HepG2 (cell line): ENCODE measurements around the gene TEX261. TPM values are rescaled to one million over a fixed set of nuclear protein-coding genes. Genes with fewer than 3 reads are reported as not detected.

Source experiments
- ATAC-seq: fragments of 200-7000 bp; cut with Tn5 transposase; 3 replicates; pipeline ENCODE4 v1.9.1; 2020; ENCODE audit warnings: mild to moderate bottlenecking, moderate library complexity
- BruUV-seq: library from RNA; stranded (reverse); fragments of 400-500 nt; replicated peaks from 2 replicates; lab custom pipeline; 2021; lab: Mats Ljungman, UMichigan
- CTCF ChIA-PET: fragments of 300-600 bp; formaldehyde crosslinking; extraction: SDS; loops from one replicate; lab custom pipeline; 2021; ENCODE audit warnings: low total read pairs, inconsistent platforms, low intra/inter-chr PET ratio; lab: Yijun Ruan, JAX
- POLR2A ChIA-PET: fragments of 350-600 bp; sonication (Branson Sonifier 250); formaldehyde crosslinking; loops from one replicate; lab custom pipeline; 2020; ENCODE audit warnings: antibody characterized with exemption, inconsistent platforms; lab: Yijun Ruan, JAX
- DNase-seq: peaks from one replicate; pipeline ENCODE4 v3.0.0-alpha.2; 2015; ENCODE audit warnings: low spot score
- FAIRE-seq: peaks from 3 replicates; lab custom pipeline; 2011; peaks lifted over from hg19 to GRCh38; lab: Jason Lieb, UNC
- H2AFZ ChIP-seq: one replicate; pipeline ENCODE4 v1.6.1; 2011; ENCODE audit warnings: low read length, inconsistent platforms
- H3K27ac ChIP-seq: fragments of 300-600 bp; 3 replicates; pipeline ENCODE4 v1.8.0; 2011; ENCODE audit warnings: mixed run types, mild to moderate bottlenecking, mixed read lengths, low read length, inconsistent platforms; ENCODE audit not compliant: insufficient read depth; ENCODE audit errors: extremely low read length
- H3K27me3 ChIP-seq, 2 experiments: fragments of 200-600 bp in 1 of 2; 2 replicates in 1 of 2; 3 replicates in 1 of 2; pipeline versions ENCODE4 v1.6.0 to v1.8.0; 2011; ENCODE audit warnings: low read length in 2 of 2, mild to moderate bottlenecking in 2 of 2, moderate library complexity in 2 of 2, inconsistent platforms in 1 of 2; ENCODE audit not compliant: insufficient read depth in 2 of 2, control insufficient read depth in 1 of 2
- H3K36me3 ChIP-seq, 2 experiments: fragments of 200-600 bp in 1 of 2; replicated peaks in 1 of 2; 2 replicates in 1 of 2; 3 replicates in 1 of 2; pipeline versions ENCODE4 v1.5.1 to v1.8.0; 2011; ENCODE audit warnings: low read length in 2 of 2, inconsistent platforms in 1 of 2; ENCODE audit not compliant: insufficient read depth in 2 of 2, control insufficient read depth in 1 of 2
- H3K4me1 ChIP-seq: 2 replicates; pipeline ENCODE4 v1.5.1; 2012; ENCODE audit warnings: low read length, inconsistent platforms; ENCODE audit not compliant: insufficient read depth
- H3K4me2 ChIP-seq: 2 replicates; pipeline ENCODE4 v1.6.0; 2011; ENCODE audit warnings: low read depth, low read length, inconsistent platforms
- H3K4me3 ChIP-seq, 3 experiments: fragments of 200-600 bp in 1 of 3; sonication (generic), shearing (Covaris generic) in 1 of 3; replicated peaks in 1 of 3; 2 replicates each; pipeline ENCODE4 v1.5.1; 2011 to 2016; ENCODE audit warnings: low read length in 3 of 3, inconsistent platforms in 2 of 3, low read depth in 2 of 3, mild to moderate bottlenecking in 2 of 3, control low read depth in 1 of 3, mixed read lengths in 1 of 3; ENCODE audit not compliant: insufficient read depth in 1 of 3
- H3K79me2 ChIP-seq: one replicate; pipeline ENCODE4 v1.6.1; 2011; ENCODE audit warnings: low read length, inconsistent platforms; ENCODE audit not compliant: insufficient read depth
- H3K9ac ChIP-seq: 2 replicates; pipeline ENCODE4 v1.6.0; 2011; ENCODE audit warnings: mild to moderate bottlenecking, low read depth, low read length, inconsistent platforms; ENCODE audit not compliant: insufficient read depth
- H3K9me3 ChIP-seq: 2 replicates; pipeline ENCODE4 v1.5.1; 2012; ENCODE audit warnings: mild to moderate bottlenecking, low read length
- H4K20me1 ChIP-seq: 2 replicates; pipeline ENCODE4 v1.6.0; 2011; ENCODE audit warnings: inconsistent platforms, mild to moderate bottlenecking, low read length, moderate library complexity; ENCODE audit not compliant: insufficient read depth
- EZH2 ChIP-seq: conservative IDR thresholded peaks from 2 replicates; pipeline ENCODE4 v1.6.1; 2012; ENCODE audit warnings: mild to moderate bottlenecking, low read depth, low read length, moderate library complexity
- FOXK1 ChIP-seq: sonication (generic); formaldehyde crosslinking; IDR thresholded peaks from 2 replicates; pipeline ENCODE4 v1.4.0; 2020; ENCODE audit warnings: low read depth, missing genetic modification reagents, borderline replicate concordance
- FOXK2 ChIP-seq: fragments of 450-650 bp; IDR thresholded peaks from 2 replicates; pipeline ENCODE4 v1.6.1; 2016
- HNRNPK ChIP-seq: fragments of 200-400 bp; formaldehyde crosslinking; IDR thresholded peaks from 2 replicates; pipeline ENCODE4 v1.6.1; 2018; ENCODE audit warnings: low read length, low read depth, moderate library complexity, mild to moderate bottlenecking; ENCODE audit not compliant: poor library complexity, severe bottlenecking
- KLF6 ChIP-seq: IDR thresholded peaks from 2 replicates; pipeline ENCODE4 v1.8.0; 2016; ENCODE audit warnings: missing biosample characterization, missing genetic modification reagents
- PCBP1 ChIP-seq: fragments of 200-400 bp; formaldehyde crosslinking; IDR thresholded peaks from 2 replicates; pipeline ENCODE4 v1.6.1; 2017; ENCODE audit warnings: mild to moderate bottlenecking, low read depth, low read length, borderline replicate concordance
- SATB2 ChIP-seq: sonication (generic); formaldehyde crosslinking; IDR thresholded peaks from 2 replicates; pipeline ENCODE4 v1.5.0; 2020; ENCODE audit warnings: missing genetic modification reagents
- SMARCE1 ChIP-seq: fragments of 450-650 bp; IDR thresholded peaks from 2 replicates; pipeline ENCODE4 v1.6.1; 2017; ENCODE audit warnings: borderline replicate concordance
- ZBTB8A ChIP-seq: sonication (generic); formaldehyde crosslinking; IDR thresholded peaks from 2 replicates; pipeline ENCODE4 v1.4.0; 2020; ENCODE audit warnings: mild to moderate bottlenecking, low read depth, missing genetic modification reagents, borderline replicate concordance
- ZNF136 ChIP-seq: sonication (generic); formaldehyde crosslinking; IDR thresholded peaks from 2 replicates; pipeline ENCODE4 v1.8.1; 2022; ENCODE audit warnings: low read depth, mild to moderate bottlenecking, moderate library complexity, missing genetic modification reagents
- ZNF382 ChIP-seq: sonication (generic); formaldehyde crosslinking; IDR thresholded peaks from 2 replicates; pipeline ENCODE4 v1.5.0; 2020; ENCODE audit warnings: missing genetic modification reagents, mild to moderate bottlenecking, borderline replicate concordance
- ZNF451 ChIP-seq: sonication (generic); formaldehyde crosslinking; IDR thresholded peaks from 2 replicates; pipeline ENCODE4 v1.5.0; 2020; ENCODE audit warnings: mild to moderate bottlenecking, missing genetic modification reagents
- WGBS: methylation state at CpG from one replicate; pipeline ENCODE4 v1.1.6; 2017; ENCODE audit warnings: low lambda C conversion rate; 5-methylcytosine and 5-hydroxymethylcytosine counted together
- in situ Hi-C: cut with HindIII; loops from 2 replicates; pipeline ENCODE4 v1.10.0; 2017; ENCODE audit warnings: low pct_unique_long_range_greater_than_20kb; ENCODE audit not compliant: extremely low pct_ligation_motif_present
- intact Hi-C: fragments of 100-400 bp; cut with micrococcal nuclease; formaldehyde crosslinking; loops from one replicate; pipeline ENCODE4 v1.10.0; 2022; ENCODE audit not compliant: unreplicated experiment
- polyA plus RNA-seq, 8 experiments: library from polyadenylated mRNA; depleted of rRNA in 3 of 8; stranded (reverse) in 7 of 8; unstranded in 1 of 8; fragments of >200 nt; fragmentation: Illumina TruSeq in 4 of 8; extraction: Trizol in 4 of 8; gene quantifications; 2 replicates each; pipeline versions ENCODE4 v1.2.1 to v1.2.3, GENCODE V29; 2011 to 2016; ENCODE audit warnings: low read depth in 4 of 8, missing spikeins in 1 of 8, mixed read lengths in 1 of 8; ENCODE audit not compliant: insufficient read depth in 1 of 8
- total RNA-seq, 5 experiments: library from RNA; depleted of rRNA; stranded (reverse); fragments of >200 nt; fragmentation: Illumina TruSeq; extraction: Trizol; gene quantifications; 2 replicates each; pipeline ENCODE4 v1.2.3, GENCODE V29; 2016; ENCODE audit warnings: low read depth in 1 of 5
- TF ChIP-seq, protein P1 (sequence below): sonication (generic); formaldehyde crosslinking; IDR thresholded peaks from 2 replicates; pipeline ENCODE4 v1.4.0; 2020; ENCODE audit warnings: missing genetic modification reagents, borderline replicate concordance
- TF ChIP-seq, protein P2 (sequence below): sonication (generic); formaldehyde crosslinking; conservative IDR thresholded peaks from 2 replicates; pipeline ENCODE4 v1.4.0; 2020; ENCODE audit warnings: missing genetic modification reagents
- TF ChIP-seq, protein P3 (sequence below): IDR thresholded peaks from 2 replicates; pipeline ENCODE4 v1.6.1; 2012; ENCODE audit warnings: low read length, improper control_type of control experiment
- TF ChIP-seq, protein P4 (sequence below): IDR thresholded peaks from 2 replicates; pipeline ENCODE4 v1.6.1; 2012; ENCODE audit warnings: inconsistent platforms
- TF ChIP-seq, protein P5 (sequence below): sonication (generic); formaldehyde crosslinking; IDR thresholded peaks from 2 replicates; pipeline ENCODE4 v1.4.0; 2020; ENCODE audit warnings: missing genetic modification reagents

The TEX261 gene
- total and polyA plus RNA-seq, 2 of the 13 experiments (the other 11 are each of a cell fraction or from before 2014, with no cell fraction given) = 43.8 to 78.7 TPM

DNA sequence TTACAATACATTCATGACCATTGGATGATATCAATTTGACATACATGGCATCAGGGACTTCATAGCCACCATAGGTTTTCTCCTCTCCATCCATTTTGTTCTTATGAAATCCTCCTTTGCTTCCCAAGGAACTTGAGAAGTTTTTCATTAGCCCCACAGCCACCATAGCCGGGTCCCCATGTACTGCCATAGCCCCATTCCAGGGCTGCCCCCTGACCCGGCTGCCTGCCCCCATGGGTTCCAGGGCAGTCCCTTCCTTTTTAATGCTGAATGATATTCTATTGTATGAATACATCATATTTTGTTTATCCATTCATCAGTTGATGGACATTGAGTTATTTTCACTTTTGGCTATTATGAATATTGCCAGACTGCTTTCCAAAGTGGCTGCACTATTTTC is 38.5 kb downstream of the TEX261 start:
- ATAC-seq (no peak), DNase-seq (no peak), FAIRE-seq (no peak)
- ChIA-PET CTCF (no interaction called here), POLR2A (no interaction called here)
- no TSS peak for BruUV-seq
- Histone ChIP-seq H3K27me3 (peaks cover 1 to 6% of the 10 kb centered on the region in 2 experiments; a peak in 2 of 5 replicates), H4K20me1 (no peaks in the 10 kb centered on the region), H3K4me2 (no peak overlapping the region), H2AFZ (no peak overlapping the region), H3K4me3 (no peak overlapping the region), H3K9ac (no peak overlapping the region), H3K79me2 (no peaks in the 10 kb centered on the region), H3K4me1 (peaks cover 13% of the 10 kb centered on the region), H3K9me3 (no peaks in the 10 kb centered on the region), H3K36me3 (no peaks in the 10 kb centered on the region; a peak in 1 of 5 replicates), H3K27ac (no peak overlapping the region)
- in situ Hi-C loops = no loop called here
- intact Hi-C loops = no loop called here
- WGBS = 8% methylated on average over 2 of the region's 2 CpGs
- no peak for TF ChIP-seq FOXK2
- TF ChIP-seq SMARCE1 = no peak
- TF ChIP-seq, protein P1, sequence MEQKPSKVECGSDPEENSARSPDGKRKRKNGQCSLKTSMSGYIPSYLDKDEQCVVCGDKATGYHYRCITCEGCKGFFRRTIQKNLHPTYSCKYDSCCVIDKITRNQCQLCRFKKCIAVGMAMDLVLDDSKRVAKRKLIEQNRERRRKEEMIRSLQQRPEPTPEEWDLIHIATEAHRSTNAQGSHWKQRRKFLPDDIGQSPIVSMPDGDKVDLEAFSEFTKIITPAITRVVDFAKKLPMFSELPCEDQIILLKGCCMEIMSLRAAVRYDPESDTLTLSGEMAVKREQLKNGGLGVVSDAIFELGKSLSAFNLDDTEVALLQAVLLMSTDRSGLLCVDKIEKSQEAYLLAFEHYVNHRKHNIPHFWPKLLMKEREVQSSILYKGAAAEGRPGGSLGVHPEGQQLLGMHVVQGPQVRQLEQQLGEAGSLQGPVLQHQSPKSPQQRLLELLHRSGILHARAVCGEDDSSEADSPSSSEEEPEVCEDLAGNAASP (CRISPR knock-in tag) = no peak
- no peak for TF ChIP-seq ZNF136 (CRISPR knock-in tag)
- TF ChIP-seq HNRNPK = no peak
- TF ChIP-seq SATB2 = no peak
- TF ChIP-seq, protein P2, sequence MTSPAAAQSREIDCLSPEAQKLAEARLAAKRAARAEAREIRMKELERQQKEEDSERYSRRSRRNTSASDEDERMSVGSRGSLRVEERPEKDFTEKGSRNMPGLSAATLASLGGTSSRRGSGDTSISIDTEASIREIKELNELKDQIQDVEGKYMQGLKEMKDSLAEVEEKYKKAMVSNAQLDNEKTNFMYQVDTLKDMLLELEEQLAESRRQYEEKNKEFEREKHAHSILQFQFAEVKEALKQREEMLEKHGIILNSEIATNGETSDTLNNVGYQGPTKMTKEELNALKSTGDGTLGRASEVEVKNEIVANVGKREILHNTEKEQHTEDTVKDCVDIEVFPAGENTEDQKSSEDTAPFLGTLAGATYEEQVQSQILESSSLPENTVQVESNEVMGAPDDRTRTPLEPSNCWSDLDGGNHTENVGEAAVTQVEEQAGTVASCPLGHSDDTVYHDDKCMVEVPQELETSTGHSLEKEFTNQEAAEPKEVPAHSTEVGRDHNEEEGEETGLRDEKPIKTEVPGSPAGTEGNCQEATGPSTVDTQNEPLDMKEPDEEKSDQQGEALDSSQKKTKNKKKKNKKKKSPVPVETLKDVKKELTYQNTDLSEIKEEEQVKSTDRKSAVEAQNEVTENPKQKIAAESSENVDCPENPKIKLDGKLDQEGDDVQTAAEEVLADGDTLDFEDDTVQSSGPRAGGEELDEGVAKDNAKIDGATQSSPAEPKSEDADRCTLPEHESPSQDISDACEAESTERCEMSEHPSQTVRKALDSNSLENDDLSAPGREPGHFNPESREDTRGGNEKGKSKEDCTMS (CRISPR knock-in tag) = no peak
- no peak for TF ChIP-seq PCBP1
- TF ChIP-seq, protein P3, sequence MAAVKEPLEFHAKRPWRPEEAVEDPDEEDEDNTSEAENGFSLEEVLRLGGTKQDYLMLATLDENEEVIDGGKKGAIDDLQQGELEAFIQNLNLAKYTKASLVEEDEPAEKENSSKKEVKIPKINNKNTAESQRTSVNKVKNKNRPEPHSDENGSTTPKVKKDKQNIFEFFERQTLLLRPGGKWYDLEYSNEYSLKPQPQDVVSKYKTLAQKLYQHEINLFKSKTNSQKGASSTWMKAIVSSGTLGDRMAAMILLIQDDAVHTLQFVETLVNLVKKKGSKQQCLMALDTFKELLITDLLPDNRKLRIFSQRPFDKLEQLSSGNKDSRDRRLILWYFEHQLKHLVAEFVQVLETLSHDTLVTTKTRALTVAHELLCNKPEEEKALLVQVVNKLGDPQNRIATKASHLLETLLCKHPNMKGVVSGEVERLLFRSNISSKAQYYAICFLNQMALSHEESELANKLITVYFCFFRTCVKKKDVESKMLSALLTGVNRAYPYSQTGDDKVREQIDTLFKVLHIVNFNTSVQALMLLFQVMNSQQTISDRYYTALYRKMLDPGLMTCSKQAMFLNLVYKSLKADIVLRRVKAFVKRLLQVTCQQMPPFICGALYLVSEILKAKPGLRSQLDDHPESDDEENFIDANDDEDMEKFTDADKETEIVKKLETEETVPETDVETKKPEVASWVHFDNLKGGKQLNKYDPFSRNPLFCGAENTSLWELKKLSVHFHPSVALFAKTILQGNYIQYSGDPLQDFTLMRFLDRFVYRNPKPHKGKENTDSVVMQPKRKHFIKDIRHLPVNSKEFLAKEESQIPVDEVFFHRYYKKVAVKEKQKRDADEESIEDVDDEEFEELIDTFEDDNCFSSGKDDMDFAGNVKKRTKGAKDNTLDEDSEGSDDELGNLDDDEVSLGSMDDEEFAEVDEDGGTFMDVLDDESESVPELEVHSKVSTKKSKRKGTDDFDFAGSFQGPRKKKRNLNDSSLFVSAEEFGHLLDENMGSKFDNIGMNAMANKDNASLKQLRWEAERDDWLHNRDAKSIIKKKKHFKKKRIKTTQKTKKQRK = no peak
- TF ChIP-seq EZH2 = no peak
- TF ChIP-seq ZBTB8A (CRISPR knock-in tag) = no peak
- no peak for TF ChIP-seq FOXK1 (CRISPR knock-in tag)
- no peak for TF ChIP-seq ZNF451 (CRISPR knock-in tag)
- TF ChIP-seq, protein P4, sequence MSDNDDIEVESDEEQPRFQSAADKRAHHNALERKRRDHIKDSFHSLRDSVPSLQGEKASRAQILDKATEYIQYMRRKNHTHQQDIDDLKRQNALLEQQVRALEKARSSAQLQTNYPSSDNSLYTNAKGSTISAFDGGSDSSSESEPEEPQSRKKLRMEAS = no peak
- TF ChIP-seq, protein P5, sequence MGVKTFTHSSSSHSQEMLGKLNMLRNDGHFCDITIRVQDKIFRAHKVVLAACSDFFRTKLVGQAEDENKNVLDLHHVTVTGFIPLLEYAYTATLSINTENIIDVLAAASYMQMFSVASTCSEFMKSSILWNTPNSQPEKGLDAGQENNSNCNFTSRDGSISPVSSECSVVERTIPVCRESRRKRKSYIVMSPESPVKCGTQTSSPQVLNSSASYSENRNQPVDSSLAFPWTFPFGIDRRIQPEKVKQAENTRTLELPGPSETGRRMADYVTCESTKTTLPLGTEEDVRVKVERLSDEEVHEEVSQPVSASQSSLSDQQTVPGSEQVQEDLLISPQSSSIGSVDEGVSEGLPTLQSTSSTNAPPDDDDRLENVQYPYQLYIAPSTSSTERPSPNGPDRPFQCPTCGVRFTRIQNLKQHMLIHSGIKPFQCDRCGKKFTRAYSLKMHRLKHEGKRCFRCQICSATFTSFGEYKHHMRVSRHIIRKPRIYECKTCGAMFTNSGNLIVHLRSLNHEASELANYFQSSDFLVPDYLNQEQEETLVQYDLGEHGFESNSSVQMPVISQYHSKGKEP (CRISPR knock-in tag) = no peak
- no peak for TF ChIP-seq ZNF382 (CRISPR knock-in tag)
- no peak for TF ChIP-seq KLF6 (CRISPR knock-in tag)
